ENCODE data around the gene DIPK1A.

DNA sequence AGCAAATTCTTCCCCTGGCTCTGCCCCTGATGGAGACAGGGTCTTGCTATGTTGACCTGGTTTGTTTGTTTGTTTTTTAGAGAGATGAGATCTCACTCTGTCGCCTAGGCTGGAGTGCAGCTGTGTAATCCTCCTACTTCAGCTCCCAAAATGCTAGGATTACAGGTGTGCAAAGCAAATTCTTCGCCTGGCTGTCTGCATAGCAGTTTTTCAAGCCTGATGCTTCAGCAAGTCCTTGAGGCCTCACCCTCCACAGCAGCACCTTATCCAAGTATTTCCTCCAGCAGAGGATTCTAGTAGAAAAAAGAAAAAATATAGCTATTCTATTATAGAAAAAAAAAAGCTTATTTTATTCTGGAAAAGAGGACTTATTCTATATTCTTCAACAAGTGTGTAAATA lies 144.5 kb downstream of the DIPK1A start:
- TF ChIP-seq, protein P1, sequence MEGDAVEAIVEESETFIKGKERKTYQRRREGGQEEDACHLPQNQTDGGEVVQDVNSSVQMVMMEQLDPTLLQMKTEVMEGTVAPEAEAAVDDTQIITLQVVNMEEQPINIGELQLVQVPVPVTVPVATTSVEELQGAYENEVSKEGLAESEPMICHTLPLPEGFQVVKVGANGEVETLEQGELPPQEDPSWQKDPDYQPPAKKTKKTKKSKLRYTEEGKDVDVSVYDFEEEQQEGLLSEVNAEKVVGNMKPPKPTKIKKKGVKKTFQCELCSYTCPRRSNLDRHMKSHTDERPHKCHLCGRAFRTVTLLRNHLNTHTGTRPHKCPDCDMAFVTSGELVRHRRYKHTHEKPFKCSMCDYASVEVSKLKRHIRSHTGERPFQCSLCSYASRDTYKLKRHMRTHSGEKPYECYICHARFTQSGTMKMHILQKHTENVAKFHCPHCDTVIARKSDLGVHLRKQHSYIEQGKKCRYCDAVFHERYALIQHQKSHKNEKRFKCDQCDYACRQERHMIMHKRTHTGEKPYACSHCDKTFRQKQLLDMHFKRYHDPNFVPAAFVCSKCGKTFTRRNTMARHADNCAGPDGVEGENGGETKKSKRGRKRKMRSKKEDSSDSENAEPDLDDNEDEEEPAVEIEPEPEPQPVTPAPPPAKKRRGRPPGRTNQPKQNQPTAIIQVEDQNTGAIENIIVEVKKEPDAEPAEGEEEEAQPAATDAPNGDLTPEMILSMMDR (conservative IDR thresholded peaks at IDR 0.05), result no peak
- TF ChIP-seq EZH2 (IDR thresholded peaks at IDR 0.05; ENCODE audit: low read depth), result no peak

All from PC-9 (cell line).